GM19193 (cell line): ENCODE data around the gene ICA1.

ENCODE experiments used
- POLR2A ChIP-seq: IDR thresholded peaks from 4 replicates; pipeline ENCODE4 v1.6.1; 2011; ENCODE audit not compliant: insufficient read depth, insufficient read length; ENCODE audit errors: extremely low read depth

Gene ICA1

DNA sequence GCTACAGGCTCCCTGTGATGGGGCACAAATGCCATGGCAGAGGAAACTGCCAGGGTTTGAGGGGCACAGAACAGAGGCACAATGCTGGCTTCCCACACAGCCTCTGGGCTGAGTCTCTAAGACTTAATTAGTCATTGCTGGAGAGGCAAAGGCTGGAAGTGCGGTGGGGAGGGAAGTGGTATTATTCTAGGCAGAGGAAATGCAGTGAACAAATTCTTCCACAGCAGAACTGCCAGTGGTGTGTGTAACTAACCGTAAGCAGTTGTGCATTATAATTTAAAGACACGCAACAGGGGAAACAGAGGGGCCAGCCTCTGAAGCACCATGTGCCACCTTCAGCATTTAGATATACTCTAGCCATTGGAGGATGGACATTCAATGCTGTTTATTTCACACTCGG lies 12.8 kb downstream of the ICA1 start:
- no peak for TF ChIP-seq POLR2A

DNA sequence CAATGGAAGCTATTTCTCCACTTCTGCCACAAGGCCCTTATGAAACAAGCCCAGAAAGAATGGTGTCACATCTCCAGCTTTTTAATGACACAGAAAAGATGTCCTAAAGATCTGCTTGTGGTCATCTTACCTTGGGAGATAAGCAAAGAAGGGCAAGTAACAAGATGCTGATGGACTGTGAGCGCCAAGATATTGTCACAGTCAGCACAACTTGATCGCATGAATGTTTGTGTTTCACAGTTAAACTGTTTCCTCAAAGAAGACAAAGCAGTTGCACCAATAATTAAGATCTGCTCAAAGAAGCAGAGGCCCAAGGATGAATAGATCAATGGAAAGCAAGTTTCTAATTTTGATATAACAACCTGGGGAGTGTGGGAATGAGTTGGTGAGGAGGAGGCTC lies 15.9 kb downstream of the ICA1 start:
- no peak for TF ChIP-seq POLR2A

DNA sequence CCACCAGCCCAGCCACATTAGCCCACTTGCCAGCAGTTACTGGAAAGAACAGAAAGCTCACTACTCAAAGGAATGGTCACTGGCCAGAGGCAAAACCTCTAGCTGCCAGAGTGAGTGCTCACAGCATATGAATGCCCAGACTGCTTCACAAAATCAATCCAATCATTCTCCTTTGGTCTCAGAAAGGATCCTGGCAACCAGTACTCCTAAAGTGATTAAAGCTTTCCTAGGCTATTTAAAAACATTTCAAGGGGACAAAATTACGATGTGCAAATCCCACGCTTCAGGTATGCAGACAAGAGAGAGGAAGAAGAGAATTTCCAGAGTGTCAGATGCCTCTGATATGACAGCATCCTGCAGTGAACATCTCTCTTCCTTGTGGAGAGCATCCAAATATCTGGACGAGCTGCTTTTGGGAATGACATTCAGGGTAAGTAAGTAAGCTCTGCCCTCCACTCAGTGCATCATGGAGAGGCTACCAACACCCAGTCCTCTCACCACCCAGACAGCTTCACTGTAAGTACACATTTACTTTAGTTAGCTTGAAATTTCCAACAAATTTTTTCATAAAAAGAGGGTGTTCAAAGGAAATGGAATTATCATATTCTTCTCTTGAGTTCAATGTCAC lies 25.1 kb downstream of the ICA1 start:
- TF ChIP-seq POLR2A, result no peak

DNA sequence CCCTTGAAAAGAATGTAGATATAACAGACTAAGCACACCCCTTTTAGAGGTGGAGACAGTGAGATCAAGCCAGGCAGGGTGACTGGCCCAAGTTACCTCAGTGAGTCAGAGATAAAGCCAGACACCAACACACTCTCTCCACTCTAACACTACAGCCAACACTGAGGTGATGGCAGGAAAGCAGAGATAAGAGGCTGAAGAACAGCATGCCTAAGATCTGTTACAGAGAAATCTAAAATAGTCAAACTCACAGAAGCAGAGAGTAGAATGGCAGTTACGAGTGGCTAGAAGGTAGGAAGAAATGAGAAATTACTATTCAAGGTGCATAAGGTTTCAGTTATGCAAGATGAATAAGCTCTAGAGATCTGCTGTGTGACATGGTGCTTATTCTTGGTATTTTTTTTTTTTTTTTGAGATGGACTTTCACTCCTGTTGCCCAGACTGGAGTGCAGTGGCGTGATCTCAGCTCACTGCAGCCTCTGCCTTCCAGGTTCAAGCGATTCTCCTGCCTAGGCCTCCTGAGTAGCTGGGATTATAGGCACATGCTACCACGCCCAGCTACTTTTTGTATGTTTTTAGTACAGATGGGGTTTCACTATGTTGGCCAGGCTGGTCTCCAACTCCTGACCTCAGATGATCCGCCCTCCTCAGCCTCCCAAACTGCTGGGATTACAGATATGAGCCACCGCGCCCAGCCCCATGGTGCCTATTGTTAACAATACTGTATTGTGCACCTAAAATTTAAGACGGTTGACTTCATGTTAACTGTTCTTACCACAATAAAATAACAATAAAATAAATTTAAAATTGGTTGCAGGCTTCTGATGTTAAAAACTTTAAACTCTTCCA lies 28.7 kb downstream of the ICA1 start:
- no peak for TF ChIP-seq POLR2A

DNA sequence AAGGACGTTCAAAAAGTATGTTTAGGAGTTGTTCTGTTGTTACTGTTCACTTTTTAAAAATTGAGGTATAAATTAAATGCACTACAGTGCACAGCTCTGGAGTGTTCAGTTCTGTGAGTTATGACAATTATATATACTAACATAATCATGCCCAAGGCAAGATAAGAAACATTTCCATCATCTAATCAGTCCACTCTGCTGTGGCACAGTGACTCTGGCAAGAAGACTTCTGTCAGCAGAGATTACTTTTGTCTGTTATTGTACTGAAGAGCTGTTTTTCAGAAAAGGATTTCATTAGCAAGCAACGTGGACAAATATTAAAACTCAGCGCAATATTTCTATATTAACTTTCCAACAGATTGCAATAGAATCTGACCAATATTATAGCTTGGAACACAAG lies 32.0 kb downstream of the ICA1 start:
- no peak for TF ChIP-seq POLR2A

DNA sequence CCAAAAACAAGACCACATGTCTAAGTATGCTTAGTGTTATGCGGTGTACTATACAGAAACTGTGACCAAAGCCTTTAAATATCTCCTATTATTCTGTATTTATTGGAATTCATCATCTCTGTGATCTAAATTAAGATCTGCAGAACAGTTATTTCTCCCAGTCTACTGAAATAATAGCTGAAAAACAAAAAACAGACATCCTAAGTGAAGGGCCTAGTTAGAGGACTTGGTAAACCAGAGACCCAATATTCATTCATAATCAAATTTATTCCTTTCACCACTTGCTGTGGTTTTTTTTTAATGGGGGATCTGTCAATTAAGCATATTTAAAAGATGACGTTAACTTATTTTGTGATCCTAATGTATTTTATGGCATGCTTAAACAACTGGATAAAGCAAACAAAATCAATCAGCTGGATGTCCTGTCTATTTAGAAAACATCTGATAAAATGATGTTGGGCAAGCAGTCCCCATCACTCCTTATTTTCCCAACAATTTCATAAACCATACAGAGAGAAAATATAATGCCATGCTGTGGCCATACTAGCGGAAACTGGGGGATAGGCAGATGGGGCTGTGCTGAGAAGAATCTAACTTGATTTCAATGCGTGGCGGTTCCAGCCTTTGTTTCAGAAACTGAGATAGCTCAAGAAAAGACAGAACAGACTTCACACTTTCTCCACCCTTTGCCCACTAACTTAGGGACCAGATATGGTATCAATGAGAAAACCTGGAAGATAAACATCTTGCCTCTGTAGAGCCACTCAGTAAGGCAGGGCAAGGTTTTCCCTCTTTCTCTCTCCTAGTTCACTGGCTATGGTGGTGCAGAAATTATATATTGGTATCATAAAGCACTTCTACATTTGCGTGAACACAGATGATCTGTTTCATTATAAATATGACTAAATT lies 32.9 kb downstream of the ICA1 start:
- no peak for TF ChIP-seq POLR2A

DNA sequence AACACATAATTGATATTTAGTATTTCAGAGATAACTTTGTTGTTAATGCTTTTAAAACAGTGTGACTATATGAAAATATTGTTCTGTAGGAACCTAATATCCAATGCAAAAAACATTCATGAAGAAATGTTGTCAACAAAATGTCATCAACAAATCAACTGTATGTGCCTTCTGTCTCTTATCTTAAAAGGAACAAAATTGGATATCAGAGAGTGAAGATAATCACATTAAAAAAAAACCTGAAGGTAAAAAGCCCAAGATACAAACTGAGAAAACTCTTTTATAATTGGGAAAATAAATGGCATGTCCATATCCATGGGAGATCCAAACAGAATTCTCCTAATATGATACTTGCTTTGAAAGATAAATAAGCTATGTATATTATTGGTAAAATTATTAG lies 33.9 kb downstream of the ICA1 start:
- no peak for TF ChIP-seq POLR2A

DNA sequence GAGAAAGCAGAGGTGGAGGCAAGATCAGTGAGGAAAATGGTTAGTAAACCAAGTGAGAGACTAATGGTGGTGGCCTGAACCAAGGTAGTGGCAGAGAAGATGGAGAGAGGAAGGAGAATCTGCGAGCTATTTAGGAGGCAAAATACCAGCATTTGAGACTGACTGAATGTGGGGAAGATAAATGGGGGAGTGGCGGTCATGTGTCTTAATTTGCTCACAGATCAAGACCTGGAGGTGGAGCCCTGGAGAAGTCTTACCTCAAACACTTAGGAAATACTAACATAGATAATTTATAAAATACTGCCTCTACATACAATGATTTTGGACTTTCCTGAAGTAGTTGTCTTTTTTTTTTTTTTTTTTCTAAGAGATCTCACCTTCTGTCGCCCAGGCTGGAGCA lies 34.7 kb downstream of the ICA1 start:
- TF ChIP-seq POLR2A, result no peak

DNA sequence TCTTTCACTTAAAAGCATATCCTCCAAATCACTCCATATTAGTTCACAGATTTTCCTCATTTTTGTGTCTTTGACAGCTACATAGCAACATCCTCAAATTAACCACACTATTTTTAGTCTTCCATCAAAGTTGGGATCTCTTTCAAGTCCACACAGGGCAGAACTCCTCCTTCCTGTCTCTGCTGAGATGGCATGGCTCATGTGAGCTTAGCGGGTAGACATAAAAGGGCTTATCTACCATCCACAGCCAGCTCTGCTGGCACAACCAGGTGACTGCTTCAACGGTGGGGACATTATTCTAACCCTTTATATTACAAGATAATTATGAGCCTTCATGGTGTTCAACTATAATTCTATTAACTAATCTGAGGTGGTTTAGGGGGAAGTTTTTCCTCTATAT lies 35.5 kb downstream of the ICA1 start:
- no peak for TF ChIP-seq POLR2A

DNA sequence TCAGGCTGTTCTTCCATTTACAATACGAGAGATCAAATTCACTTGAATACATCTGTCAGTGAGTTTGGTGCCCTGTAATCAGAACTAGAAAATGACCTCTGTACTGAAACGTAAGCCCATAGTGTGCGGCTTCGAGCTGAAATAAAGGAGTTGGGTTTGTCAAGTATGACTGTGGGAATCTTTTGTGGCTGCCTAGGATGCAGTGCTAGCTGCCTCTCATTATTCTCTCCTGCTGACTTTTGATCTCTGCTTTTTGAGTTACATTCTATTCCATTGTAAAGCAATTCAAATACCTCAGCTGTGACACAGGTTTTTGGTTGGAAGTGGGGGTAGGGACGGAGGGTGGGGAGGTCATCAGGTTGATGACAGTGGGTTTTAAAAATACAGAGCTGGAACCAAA lies 40.4 kb downstream of the ICA1 start:
- TF ChIP-seq POLR2A, result no peak

DNA sequence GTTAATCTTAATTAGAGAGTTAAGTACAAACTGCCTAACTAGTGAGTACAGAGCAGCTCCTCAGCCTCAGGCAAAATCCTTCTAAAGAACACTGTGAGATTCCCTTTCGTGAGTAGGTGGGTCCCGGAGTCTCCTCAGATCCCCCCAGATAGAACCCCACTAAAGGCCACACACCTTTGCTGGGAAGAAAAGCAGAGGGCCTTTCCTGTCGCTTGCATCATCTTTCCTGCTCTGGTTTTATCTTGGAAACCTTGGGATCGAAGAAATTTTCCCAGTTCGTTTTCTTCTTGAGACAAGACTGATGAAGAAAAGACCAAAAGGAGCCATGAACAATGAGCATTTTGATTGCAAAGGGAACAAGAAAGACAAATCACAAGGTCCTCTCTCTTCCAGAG lies 40.9 kb downstream of the ICA1 start:
- no peak for TF ChIP-seq POLR2A

DNA sequence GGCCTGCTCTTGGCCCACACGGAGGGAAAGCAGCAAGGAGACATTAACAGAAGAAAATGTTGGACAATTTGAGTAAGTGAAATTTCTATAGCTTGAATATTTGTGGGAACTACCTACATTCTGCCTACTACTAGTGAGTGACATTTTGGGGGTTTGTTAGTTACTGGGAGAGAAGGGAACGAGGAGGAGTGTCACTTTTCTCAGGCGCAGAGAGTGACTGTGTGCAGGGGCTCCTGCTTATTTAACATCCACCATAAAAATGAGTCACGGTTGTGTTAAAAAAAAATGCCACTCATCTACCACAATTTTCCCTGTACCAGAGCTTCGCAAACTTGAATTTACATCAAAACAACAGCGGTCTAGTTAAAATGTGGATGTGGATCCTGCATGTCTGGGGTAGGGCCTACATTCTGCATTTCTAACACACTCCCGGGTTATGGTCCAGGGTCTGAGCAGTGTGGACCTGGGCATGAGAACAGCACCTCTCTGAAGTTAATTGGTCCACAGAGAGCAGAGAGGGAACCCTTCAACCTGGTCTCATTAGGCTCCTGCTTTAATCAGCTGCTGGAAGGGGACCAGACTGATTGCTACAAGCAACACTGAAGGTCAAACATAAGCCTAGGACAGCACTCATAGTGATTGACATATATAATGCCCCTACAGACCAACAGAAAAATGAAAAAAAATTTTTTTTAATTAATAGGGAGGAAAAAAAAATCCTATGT lies 41.4 kb downstream of the ICA1 start:
- no peak for TF ChIP-seq POLR2A

DNA sequence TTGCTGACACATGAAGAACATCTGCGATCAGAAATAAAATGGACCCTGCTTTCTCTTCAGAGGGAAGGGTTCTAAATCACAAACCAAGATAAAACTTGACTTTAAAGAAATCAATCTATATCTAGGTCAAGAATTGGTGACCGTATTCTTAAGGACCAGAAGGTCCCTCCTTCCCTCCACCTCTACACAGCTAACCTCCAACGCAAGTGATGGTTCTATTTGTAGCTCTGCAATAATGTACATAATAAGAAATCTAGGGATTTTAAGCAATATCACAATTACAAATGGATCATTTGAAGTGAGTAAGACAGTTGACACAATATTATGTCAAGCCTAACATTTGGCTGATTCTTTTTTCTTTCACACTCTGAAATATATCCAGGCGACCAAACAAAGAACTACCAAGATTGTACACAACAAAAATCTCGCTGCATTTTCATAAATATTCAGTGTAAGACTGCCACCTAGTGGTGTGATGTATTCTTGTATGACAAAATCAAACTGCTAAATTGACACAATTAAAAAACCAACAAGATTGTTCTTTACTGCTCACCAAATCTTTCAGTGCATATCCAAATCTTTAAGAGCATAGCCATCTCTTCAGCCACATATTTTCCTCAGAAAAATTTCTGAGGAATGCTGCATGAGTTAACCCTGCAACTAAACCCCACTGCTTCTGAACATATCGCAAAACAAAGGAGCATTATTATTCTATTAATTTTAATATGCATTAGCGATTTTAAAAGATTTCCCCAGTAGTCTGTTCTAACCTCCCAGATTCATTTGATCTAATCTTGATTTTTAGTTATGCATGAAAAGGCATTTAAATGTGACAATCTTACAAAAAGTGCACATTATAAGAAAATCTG lies 44.5 kb downstream of the ICA1 start:
- TF ChIP-seq POLR2A, result no peak

DNA sequence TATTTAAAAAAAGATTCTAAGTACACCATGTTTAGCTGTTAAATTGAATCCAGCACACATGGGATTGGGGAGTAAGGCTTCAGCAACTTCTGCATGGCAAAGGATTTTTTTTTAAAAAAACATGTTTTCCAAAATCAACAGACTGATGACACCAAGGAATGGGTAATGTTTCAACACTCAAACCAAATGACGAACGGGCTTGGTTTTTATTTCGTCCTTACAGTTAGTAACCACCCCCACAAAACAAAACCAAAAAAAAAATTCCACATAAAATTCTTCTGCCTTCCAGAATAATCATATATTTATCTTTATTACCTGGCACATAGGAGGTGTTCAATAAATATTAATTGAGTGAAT lies 45.7 kb downstream of the ICA1 start:
- no peak for TF ChIP-seq POLR2A
